GM19023 (cell line): ENCODE data around the gene PSD4.
A peak's percentile ranks its signal among the peaks of the same experiment; 100 is the strongest.

Source experiments
- ATAC-seq: cut with Tn5 transposase; IDR thresholded peaks from one replicate; pipeline ENCODE4 v1.9.1; 2021; ENCODE audit warnings: mild to moderate bottlenecking, moderate library complexity; ENCODE audit not compliant: unreplicated experiment

PSD4 gene

DNA sequence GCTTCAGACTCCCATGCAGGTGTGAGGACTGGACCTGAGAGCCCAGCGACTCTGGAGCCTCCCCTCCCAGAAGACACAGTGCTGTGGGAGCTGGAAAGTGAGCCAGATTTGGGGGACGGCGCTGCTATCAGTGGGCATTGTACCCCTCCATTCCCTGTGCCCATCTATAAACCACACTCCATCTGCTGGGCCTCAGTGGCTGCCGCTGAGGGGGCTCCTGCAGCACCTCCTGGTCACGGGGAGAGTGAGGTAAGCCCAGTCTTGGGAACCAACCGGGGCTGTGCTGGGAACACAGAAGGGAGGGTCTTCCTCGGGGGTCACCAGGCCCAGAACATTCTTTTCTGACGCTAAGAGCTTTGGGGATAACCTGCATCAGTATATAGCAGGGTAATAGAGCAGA lies 9.5 kb downstream of the PSD4 start:
- no peak for ATAC-seq

DNA sequence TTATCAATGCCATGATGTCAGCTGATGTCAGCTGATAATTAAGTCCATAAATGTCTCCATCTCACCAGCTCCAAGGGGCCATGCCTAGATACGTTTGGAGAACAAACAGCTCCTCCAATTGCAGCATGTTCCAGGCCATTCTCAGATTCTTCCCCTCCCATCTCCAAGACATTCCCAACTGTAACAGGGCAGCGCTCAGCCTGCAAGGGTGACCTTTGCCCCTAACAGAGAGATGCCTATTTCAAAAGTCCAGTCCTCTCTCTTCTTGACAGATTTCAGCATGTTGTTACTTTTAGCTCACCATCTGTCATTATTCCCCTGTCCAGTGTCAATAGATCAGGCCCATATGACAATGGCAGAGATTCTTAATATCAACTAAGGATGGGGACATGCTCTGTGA lies 9.9 kb downstream of the PSD4 start:
- ATAC-seq: no peak

DNA sequence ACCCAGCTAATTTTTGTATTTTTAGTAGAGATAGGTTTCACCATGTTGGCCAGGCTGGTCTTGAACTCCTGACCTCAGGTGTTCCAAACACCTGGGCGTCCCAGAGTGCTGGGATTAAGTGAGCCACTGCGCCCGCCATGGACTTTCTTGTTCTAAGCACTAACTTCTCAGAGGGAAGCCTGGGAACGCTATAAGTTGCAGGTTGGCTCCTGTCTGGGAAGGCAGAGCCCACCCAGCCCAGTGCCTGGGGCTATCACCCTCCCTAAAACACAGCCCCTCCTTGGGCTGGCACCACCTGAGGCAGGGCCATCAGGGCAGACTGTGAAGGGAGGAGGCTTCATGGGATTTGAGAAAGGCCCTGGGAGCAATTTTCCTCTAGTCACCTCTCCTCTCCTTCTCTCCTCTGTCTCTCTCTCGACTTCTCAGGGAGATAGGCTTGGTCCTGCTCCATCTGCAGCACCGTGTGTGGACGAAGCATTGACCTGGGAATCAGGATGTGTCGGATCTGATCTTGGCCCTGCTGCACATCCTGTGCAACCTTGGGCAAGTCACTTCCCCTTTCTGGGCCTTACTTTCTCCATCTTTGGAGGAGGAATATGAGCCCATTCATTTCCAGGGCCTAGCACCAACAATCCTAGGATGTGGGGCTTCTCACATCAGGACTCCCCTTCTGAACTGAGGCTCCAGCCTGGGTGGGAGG lies 10.9 kb downstream of the PSD4 start:
- no peak for ATAC-seq

DNA sequence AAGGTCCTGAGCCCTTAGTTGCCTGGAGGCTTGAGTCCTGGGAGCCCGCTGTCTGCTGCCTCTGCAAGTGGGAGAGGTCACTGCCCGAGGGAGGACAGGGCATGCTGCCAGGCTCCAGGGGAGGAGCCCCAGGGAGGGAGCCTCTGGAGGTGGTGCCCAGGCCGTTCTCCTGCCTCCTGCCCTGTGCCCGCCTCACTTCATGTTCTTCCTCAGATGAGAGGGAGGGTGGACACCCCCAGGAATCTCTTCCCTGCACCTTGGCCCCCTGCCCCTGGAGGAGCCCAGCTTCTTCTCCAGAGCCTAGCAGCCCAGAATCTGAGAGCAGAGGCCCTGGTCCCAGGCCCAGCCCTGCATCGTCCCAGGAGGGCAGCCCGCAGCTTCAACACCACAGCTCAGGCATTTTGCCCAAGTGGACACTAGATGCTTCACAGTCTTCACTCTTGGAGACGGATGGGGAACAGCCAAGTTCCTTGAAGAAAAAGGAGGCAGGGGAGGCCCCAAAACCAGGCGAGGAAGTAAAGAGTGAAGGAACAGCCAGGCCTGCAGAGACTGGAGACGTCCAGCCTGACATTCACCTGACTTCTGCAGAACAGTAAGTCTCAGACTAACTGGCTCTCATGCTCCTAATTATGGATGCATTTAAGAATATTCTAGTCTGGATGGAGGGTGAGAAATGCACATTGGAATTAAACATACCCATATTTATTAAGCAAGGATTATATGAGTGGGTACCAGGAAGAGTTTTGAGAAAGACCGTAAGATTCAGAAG lies 12.1 kb downstream of the PSD4 start:
- ATAC-seq: no peak

DNA sequence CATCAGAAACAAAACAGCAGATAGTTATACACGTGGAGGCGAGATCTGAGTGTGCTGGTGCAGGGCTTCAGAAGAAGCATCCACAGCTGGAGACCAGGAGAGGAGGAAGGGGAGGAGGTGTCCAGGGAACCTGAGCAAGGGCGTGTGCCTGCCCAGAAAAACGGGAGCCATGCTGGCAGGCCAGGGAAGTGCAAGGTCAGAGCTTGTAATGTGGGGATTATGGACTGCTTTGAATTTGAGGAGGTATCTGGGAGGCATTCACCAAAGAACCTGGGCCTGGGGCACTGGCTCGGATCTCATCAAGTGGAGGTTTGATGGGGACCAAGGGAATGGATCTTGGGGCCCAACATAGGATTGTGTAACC lies 12.6 kb downstream of the PSD4 start:
- no peak for ATAC-seq

DNA sequence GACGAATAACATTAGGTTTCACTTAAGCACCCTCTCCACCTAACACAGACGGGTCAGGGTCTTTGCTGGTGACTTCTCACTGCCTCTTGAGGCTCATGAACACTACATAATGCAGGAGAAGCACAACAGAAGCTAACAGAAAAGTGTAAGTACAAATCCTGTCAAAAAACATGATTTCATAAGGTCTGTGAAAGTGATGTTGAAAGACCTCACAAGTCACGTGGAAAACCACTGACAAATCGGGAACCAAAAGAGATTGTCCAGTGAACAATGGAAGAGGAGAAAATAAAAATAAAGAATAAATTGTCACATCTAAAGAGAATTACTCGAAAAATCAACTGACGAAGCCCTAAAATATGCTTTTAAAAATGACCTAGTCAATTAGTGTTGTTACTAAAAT lies 14.0 kb downstream of the PSD4 start:
- no peak for ATAC-seq

DNA sequence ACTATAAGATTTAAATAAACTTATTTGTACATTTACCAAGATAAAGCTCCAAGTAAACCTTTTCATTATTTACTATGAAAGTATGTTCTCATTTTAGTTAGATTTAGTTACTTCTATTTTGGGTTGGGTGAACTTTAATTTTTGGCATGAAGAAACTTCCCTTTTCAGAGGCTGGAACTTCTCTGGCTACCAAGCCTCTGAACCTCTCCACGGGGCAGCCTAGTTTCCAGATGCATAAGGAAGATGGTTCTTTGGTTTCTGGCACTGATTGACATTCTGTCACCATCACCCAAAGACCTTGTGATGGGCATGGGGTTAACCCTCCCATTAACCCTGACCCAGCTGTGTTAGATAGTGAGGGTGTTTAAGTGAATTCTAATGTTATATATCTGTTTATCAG lies 17.1 kb downstream of the PSD4 start:
- ATAC-seq: no peak

DNA sequence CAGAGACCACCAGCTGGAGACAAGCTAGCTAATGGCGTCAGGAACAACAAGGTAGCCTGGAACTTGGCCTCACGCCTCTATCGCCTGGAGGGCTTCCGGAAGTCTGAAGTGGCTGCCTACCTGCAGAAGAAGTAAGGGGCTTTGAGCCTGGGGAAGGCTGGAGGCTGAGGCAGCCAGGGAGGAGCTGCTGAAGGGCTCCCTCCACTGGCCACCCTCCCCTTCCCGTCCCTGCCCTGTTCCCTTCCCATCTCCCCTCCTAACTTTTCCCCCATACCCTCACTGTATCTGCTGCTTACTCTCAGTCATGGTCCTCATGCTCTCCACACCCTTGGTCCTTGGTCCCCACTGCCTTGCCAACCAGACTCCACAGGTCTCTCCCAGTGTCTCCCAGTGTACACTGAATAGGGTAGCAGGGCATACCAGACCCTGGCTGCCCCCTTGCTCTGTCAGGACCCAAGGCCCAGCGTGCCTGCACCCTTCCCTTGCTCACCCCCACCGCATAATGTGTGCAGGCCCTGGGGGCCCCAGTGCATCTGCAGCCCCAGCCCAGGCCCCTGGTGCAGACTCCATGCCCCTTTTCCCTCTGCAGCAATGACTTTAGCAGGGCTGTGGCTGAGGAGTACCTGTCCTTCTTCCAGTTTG lies 18.8 kb downstream of the PSD4 start:
- ATAC-seq: no peak

DNA sequence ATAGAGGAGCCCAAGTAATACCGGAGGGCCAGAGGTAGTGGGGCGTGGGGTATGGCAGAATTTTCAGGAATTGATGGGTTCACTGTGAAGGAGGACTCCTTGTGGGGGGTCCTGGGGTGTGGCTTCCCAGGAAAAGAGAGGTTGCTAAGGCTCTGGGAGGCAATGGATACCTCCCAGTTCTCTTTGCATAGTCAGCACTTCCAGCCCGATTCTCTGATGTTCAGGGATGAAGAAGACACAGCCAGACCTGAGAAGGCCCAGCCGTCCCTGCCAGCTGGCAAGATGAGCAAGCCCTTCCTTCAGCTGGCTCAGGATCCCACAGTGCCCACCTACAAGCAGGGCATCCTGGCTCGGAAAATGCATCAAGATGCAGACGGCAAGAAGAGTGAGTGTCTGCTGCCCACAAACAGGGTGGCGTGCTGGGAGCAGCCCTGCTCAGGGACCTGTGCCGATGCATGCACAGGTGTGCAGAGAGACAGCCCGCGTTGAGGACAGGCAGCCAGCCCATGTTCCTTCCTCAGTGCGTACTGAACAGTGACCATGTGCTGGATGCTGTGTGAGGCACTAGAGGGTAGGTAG lies 22.2 kb downstream of the PSD4 start:
- ATAC-seq: no peak

DNA sequence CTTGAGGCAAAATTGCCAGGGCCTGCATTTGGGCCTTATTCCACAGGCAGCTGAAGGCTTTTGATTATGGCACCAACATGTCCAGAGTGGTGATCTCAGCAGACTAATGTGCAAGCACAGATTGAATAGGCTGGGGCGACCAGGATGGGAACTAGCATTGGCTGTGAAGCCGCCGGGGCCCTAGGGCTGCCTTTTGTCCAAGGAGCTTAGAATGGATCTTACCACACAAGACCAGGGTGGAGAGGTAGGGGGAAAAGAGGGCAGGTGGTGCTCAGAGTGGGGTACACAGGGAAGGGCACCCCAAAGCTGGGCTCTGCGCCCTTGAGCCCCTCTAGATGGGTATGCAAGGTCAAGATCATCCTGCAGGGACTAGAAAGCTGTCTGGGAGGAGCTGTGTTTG lies 23.1 kb downstream of the PSD4 start:
- ATAC-seq: no peak

DNA sequence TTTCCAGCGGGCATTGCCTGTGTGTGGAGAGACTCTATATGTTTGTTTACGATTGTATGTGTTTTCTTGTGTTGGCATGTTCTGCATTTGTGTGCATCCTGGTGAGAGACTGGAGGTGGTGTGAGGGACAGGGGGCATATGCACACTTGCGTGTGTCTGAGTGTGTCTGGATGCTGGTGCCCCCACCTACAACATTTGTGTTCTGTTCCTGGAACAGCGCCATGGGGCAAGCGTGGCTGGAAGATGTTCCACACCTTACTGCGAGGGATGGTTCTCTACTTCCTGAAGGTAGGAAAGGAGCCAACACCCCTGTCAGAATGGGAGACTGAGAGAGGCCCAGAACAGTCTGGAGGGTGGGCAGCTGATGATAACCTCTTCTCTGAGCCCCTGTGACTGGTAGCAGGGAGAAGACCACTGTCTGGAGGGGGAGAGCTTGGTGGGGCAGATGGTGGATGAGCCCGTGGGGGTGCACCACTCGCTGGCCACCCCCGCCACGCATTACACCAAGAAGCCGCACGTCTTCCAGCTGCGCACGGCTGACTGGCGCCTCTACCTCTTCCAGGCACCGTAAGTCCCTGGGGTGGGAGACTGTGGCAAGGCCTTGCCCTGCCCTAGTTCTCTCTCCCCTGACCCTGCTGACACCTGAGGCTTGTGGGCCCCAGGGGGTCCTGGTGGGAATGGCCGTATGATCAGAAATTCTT lies 23.7 kb downstream of the PSD4 start:
- ATAC-seq: no peak

DNA sequence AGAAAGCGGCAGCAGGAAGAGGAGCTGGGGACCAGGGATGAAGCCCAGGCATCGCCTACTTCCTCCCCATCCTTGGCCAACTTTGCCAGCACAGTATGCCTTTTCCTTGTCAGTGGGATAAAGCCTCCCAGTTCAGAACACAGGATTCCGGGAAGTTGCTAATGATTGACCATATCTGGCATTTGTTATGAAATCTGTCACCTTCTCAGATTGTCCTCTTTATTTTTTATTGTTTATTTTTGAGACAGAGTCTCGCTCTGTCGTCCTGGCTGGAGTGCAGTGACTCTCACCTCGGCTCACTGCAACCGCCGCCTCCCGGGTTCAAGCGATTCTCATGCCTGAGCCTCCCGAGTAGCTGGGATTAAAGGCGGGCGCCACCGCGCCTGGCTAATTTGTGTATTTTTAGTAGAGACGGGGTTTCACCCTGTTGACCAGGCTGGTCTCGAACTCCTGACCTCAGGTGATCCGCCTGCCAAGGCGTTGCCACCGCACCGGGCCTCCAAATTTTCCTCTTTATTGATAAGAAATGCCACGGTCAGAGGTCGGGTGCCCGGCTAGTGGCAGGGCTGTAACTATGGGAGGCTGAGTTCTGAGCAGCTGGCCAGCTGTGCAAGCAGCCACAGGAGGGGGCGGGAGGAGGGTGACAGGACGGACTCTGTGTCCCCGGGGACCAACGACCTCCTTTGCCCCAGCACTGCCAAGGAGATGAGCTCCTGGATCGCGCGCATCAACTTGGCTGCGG lies 24.4 kb downstream of the PSD4 start:
- peak; percentile 9 for ATAC-seq

DNA sequence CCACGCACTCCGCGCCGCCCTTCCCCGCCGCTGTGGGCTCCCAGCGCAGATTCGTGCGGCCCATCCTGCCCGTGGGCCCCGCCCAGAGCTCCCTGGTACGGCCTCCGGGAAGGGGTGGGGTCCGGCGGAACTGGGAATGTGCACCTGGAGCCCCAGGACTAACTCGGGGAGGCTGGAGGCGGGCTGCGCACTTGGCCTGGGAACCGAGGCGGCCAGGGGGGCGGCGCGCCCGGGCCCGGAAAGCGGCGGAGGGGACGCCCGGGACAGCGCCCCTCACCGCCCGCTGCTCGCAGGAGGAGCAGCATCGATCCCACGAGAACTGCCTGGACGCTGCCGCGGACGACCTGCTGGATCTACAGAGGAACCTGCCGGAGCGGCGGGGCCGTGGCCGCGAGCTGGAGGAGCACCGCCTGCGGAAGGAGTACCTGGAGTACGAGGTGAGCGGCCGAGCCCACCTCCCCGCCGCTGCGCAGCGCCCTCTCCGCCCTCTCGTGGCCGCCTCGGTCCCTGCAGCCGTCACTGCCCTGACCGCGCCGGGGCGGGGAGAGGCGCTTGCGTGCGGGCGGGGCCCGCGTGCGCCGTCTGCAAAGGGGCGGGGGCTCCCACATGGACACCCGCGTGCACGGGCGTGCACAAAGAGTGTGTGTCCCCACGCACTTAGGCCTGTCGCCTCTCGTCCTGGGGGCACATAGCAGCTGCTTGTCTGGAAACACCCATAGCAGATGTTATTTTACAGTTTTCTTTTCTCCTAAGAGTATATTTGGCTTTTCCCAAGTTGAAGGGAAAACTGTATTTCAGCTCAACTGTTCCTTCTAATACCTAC lies 25.2 kb downstream of the PSD4 start:
- peak; percentile 70 for ATAC-seq

DNA sequence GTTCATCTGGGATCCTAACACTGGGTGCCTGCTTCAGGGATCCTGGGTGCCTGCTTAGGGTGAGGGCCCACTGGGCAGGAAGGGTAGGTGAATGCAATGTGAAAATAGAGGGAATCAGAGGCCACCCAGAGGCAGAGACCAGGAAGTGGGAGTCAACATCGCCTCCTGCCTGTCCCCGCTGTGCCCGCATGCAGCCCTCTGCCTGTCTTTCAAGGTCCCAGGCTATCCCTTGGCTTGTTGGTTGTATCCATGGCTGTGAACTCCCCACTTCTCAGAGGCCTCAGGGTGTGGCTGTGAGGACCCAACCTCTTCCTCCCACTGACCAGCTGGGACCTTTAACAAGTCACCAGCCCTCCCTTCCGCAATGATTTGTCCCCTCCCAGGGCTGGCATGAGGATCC lies 26.5 kb downstream of the PSD4 start:
- no peak for ATAC-seq

DNA sequence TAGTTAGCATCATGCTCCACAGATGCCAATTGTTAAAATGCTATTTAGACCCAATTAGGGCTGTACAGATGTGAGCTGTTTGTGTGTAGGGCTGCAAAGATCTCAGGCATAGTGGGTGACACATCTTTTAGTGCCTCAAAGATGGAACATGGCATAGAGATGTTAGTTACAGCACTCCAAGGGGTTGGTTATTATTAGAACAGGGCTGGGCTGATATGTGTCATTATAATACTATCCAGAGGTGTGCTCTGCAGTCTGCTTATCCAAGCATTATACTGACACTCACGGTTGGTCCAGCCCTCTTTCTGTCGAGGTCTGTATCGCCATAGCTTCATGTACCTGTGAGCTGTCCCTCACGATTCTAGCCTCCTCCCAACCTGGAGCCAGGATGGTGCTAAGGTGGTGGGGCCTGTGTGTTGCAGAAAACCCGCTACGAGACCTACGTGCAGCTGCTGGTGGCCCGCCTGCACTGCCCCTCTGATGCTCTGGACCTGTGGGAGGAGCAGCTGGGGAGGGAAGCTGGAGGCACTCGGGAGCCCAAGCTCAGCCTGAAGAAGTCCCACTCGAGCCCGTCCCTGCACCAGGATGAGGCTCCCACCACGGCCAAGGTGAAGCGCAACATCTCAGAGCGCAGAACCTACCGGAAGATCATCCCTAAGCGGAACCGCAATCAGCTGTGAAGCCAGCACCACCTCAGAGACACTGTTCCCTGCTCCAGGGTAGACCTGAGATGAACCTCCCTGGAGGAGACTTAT lies 27.1 kb downstream of the PSD4 start:
- no peak for ATAC-seq

DNA sequence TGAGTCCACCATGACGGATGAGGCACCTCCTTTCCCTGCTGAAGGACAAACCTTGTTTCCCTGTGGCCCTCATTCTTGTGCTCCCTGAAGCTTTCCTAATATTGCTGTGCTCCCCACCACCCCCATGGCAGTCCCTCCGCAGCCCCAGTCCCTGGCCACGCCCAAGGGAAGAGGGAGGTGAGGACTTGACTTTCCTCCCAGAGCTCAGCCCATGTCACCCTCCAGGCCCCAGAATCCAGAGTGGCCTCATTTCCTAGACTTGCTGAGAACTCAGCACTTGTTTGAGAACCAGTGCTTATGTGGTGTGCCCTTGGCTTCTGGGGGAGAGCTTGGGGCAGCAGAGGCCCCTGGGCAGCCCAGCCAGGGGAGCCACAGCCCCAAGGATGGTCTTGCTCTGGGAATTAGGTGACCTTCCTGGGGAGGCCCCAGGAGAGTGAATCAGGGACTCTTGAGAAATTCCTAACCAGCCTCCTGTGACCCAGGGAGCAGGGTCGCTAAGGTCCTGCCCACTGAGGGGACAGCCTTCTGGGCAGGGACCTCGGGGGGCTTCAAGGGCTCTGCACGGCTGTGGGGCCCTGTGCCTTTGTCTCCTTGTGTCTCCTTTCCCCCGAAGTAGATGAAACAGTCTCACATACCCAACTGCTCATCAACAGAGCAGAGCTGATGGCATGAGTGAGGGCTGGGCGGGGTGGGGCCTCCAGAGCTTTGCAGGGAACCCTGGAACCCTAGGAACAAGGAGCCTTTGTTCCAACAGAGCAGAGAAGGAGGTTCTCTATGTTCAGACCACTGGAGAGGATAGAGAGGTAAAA lies 27.9 kb downstream of the PSD4 start:
- ATAC-seq: no peak

DNA sequence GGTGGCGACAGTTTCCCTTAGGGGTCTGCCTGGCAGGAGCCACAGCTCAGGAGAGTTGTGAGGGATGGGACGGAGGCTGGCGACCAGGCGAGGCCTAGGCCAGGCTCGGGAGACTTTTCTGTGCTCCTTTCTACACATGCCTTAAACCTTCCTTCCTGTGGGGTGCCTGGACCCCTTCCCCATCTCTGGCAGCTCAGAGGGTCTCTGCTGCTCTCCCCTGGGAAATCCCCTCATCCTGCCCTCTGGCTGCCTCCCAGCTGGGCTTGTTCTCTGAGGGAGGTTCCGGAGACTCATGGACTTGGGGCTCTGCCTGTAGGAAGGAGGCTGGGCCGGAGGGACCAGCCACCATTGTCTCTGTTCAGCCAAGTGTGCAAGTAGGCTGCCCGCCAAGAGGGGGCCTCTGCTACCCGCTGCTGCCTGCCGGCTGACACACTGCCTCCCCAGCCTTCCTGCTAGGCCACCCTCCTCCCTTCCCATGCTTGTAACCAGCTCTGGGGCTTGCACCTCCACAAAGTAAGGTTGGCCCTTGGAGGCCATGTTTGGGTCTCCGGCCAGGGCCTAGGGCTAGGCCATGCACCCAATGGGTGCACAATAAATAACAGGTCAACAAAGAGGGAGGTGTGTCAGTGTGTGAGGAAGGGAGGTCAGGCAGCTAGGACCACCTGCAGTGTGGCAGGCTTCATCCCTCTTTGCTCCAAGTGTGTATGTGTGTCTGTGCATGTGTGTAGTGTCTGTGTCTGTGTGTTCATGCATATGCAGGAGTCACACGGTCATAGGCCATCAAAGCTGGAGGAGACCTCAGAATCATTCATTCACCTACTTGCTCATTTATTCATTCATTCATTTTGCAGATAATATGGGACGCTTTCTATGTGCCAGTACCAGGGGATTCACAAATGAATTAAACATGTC lies 28.8 kb downstream of the PSD4 start:
- no peak for ATAC-seq
